Choroid plexus epithelial cell (primary cell): ENCODE data around the gene MALRD1.

Experiments used
- DNase-seq: peaks from one replicate; pipeline ENCODE4 v3.0.0-alpha.2; 2010; ENCODE audit warnings: low read depth
- H3K4me3 ChIP-seq: 2 replicates; pipeline ENCODE4 v1.5.1; 2011; ENCODE audit warnings: low read depth, mild to moderate bottlenecking, control low read depth, low read length, moderate library complexity
- CTCF ChIP-seq: conservative IDR thresholded peaks from 2 replicates; pipeline ENCODE4 v1.5.1; 2011; ENCODE audit warnings: low read depth, mild to moderate bottlenecking, control low read depth, inconsistent platforms, low read length, moderate library complexity

MALRD1 gene

GRCh38 chr10:19367176-19367575, 318.6 kb downstream of the MALRD1 start:
- no peak overlapping the region for H3K4me3 ChIP-seq
- no peak for TF ChIP-seq CTCF
- no peak for DNase-seq

- DNase-seq = no peak
- no peak for TF ChIP-seq CTCF
- H3K4me3 ChIP-seq = no peak overlapping the region
Measured at GRCh38 chr10:19373988-19374387, 325.4 kb downstream of the MALRD1 start.

- TF ChIP-seq CTCF = no peak
- no peak for DNase-seq
- no peak overlapping the region for H3K4me3 ChIP-seq
Measured at GRCh38 chr10:19385846-19386450, 337.3 kb downstream of the MALRD1 start.

- no peak overlapping the region for H3K4me3 ChIP-seq
- no peak for DNase-seq
- TF ChIP-seq CTCF = no peak
Measured at GRCh38 chr10:19408924-19409323, 360.3 kb downstream of the MALRD1 start.

- H3K4me3 ChIP-seq = no peak overlapping the region
- DNase-seq = peak; percentile 12
- peak; percentile 34 for TF ChIP-seq CTCF
Measured at GRCh38 chr10:19411119-19411518, 362.5 kb downstream of the MALRD1 start.

- TF ChIP-seq CTCF = peak; percentile 71
- peak; percentile 77 for DNase-seq
- H3K4me3 ChIP-seq = no peak overlapping the region
Measured at GRCh38 chr10:19412531-19412930, 363.9 kb downstream of the MALRD1 start.

GRCh38 chr10:19416164-19416563, 367.6 kb downstream of the MALRD1 start:
- no peak for TF ChIP-seq CTCF
- no peak for DNase-seq
- no peak overlapping the region for H3K4me3 ChIP-seq
